GM19193 (cell line): ENCODE results near the gene TRIM45.

Experiments used
- POLR2A ChIP-seq: IDR thresholded peaks from 4 replicates; pipeline ENCODE4 v1.6.1; 2011; ENCODE audit not compliant: insufficient read depth, insufficient read length; ENCODE audit errors: extremely low read depth

The TRIM45 gene

DNA sequence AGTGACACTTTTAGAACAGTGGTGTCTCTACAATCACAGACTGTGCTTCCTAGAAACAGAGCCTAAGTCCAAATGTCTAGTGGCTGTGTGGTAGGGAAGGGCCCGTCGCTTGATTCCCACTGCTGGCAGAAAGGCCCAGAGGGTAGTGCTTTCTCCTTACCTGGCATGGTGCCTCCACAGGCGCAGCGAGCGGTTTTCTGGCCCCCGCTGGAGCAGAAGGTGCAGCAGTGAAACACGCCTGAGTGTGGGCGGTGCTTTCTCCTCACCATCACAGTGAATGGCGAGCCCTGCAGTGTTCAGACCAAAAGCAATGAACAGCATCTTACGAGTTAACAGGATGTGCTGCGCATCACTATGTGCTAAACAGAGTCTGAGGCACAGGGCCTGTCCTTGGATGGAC is 8.3 kb downstream of the TRIM45 start:
- TF ChIP-seq POLR2A: no peak

DNA sequence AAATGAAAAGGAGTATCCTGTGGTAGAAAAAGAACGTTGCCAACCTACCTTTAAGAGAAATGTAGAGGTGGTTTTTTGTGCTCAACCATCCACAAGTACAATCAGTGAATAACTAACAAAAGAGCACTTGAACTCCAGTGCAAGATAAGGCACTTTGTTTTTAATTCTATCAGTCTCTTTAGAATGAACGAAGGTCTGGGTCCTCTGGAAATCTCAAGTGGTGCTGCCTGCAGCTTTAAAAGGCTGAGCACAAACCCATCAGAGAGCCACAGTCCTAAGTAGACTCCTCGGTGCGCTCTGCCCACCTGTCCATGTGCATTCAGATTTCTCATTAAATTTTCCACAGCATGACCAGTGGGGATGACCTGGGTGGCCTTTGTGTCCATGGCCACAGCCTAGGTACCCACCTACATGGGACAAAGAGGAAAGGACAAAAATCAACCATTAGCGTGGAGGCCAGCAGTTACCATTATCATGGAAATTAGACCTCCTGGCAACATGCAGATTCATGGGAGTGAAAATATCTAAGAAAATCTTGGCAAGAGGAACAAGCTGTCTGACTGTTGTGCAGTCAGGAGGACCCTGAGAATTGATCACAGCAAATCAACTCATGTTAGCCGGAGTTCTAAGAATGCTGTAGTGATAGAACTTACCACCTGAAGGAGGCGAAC is 9.4 kb downstream of the TRIM45 start:
- no peak for TF ChIP-seq POLR2A

DNA sequence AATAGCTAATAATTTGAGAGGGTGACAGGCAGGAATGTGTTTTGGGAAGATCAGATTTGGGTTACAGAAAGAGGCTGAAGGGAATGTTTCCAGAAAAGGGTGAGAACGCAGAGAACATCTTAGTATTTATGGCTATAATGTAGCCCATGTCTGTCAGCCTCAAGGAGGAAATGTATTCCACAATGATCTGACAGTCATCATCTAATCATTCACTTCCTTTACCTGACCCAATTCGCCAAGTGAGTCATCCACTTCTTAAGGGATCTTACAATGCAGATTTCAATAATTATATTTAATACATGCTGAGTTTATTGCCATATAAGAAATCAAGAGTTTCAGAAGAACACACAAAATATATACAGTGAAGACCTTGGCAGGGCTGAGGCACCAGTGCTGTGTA is 10.8 kb downstream of the TRIM45 start:
- TF ChIP-seq POLR2A: no peak

DNA sequence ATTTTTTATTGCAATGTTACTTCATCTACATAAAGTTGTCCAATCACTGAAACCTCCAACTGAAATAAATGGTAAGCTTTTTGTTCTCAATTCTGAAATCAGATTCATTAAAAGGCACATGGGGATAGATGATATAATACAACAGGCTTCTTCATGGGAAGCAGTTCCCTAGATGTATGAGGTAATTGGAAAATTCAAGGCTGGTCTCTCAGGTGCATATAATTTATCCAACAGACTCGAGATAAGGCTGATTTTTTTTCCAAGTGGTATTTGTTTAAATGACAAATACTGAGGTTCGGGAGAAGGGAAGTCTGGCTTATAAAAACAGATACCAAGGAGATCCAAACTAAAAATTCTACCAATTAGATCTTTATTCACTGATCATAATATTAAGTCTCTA is 14.2 kb downstream of the TRIM45 start:
- TF ChIP-seq POLR2A: no peak

DNA sequence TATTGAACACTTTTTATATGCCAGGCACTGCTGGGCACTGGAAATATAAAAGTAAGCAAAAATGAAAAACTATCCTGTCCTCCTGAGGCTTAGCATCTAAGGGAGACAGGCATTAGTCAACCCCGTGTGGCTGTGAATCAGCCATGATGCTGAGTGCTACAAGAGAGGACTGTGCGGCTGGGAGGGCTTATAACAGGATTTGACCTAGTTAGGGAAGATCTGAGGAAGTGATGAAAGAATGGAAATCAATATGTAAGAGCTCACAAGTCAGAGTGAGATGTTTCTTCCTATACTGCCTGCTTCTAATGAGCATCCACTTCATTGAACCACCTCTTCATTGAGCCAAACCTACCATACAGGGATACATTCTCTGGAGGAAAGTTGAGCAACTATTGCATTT is 15.1 kb downstream of the TRIM45 start:
- no peak for TF ChIP-seq POLR2A

DNA sequence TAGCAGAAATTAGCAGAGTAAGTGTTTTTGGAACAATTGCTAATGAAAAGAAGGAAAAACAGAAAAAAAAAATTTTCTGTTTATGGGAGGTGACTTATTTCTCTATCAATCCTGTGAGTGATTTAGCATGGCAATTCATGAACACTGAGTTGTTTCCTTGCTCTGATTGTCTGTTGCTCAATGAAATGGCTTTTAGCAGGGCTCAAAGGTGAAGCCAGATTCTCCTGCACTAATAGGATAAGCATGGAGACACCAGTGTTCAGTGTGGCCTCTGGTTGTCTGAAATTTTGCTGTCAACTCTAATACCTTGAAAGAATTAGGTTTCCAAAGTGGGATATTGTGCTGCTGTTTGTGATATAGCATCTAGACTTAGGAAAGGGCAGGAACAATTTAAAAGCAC is 15.8 kb downstream of the TRIM45 start:
- TF ChIP-seq POLR2A: no peak

DNA sequence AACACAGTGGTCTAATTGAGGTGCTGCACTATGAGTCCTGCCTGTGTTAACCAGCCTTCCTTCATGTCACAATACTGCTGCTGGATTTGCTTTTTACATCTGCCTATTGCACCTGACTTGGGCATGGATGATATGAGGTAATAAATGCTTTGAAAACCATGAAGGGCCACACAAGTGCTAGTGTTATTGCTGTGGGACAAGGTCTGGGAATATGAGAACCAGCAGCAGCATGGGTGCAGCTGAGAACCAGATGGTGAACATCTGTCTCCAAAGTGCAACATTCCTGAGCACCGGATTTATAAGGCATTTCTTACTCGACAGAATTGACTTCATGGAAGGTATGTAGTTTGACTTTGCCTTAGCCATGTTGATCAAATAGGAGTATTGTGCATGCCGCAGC is 16.6 kb downstream of the TRIM45 start:
- no peak for TF ChIP-seq POLR2A

DNA sequence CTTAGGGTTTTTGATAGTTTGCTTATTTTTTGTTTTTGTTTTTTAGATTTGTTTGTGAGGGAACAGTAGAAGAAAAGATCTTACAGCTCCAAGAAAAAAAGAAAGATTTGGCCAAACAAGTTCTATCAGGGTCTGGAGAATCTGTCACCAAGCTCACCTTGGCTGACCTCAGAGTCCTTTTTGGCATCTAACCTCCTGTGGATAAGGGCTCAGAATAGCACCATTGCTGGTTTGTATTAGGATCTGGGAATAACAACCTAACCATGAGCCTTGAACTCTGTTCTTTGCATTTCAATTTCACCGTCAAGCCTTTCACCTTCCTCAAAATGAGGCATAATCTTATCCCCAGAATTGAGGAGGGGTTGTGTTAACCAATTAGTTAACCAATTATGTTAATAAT is 20.2 kb downstream of the TRIM45 start:
- TF ChIP-seq POLR2A: no peak

DNA sequence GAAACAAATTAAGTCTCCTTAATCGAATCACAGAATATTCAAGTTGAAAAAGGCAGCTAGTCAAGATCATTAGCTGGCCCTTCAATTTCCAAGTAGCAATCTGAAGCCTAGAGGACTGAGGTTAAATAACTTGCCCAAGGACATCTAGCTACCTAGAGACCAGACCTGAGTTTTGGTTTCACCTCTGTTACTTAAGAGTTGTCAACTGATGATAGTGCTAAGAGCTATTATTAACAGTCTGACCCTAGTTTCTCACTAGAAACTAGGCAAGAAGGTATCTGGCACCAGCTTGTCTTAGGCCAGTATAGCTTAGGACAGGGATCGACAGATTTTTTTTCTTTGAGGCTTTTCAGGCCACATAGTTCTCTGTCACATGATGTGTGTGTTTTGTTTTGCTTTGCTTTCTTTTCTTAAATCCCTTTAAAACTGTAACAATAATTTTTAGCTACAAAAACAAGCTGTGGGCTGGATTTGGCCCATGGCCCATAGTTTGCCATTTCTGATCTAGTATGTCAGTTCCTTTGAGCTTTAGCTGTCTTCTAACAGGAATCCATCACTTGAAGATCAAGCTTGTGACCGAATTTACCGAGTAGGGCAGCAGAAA is 23.2 kb downstream of the TRIM45 start:
- TF ChIP-seq POLR2A: no peak

DNA sequence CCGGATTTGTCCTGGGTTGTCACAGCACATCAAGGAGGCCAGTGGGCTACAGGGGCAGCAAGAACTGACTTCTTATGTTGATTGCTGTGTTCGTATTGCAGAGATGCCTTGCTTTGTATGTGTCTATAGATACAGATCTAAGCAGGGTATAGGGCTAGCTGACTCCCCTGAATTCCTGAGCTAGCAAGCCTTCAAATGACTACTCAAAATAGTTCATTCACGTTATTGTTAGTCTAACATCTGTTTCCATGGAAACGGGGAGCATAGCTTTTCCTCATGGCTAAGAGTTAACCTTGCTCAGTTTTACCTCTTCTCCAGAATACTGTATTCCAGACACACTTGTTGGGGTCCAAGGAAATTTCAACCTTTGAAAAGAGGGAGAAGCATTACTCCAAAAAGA is 24.1 kb downstream of the TRIM45 start:
- no peak for TF ChIP-seq POLR2A

DNA sequence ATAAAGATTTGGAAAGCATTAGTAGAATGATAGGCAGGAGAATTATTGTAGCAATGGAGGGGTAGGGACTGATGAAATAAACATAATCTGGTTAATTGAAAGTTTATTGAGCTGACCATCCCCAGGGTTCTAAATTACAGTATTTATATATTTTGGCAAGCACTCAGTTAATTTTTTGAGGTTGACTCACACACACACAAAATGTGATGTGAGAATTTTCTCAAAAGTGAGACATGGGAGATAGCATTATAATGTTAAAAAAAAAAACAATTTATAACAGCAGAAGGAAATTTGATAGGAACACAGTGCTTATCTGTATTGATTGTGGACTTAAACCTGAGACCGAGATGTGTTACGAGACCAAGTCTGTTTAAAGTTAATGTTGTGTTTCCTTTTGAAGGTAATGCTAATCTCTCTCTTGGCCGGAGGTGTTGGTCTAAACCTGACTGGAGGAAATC is 24.6 kb downstream of the TRIM45 start:
- TF ChIP-seq POLR2A: no peak

DNA sequence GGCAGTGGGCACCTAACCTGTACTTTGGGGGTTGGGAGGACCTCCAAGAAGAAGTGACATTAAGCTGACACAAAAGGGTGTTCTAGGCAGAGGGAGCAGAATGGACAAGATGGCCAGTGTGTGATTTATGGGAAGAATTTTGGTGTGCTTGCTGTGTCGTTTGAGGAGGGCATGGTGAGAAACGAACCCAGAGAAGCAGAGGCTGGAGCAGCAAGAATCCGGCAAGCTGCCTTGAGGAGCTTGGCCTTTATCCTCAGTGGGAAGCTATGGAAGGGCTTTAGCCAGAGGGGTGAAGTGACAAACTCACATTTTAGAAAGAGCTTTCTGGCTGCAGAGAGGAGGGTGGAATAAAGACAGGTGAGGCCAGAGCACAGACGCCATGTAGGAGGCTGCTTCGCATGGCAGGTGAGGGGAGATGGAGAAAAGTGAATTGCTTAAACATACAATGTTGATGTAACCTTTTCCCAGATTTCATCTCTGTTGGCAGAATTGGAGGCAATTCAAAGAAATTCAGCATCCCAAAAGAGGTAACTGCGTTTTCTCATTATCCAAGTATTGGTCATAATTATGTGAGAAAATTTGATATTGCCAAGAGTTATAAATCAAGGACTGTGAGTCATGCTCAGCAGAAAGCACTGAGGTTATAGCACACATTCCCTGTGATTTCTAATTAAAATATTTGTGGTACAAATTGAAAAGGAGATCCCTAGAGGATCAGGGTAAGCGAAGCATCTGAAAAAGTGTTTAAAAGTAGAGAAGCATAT is 26.5 kb downstream of the TRIM45 start:
- no peak for TF ChIP-seq POLR2A

DNA sequence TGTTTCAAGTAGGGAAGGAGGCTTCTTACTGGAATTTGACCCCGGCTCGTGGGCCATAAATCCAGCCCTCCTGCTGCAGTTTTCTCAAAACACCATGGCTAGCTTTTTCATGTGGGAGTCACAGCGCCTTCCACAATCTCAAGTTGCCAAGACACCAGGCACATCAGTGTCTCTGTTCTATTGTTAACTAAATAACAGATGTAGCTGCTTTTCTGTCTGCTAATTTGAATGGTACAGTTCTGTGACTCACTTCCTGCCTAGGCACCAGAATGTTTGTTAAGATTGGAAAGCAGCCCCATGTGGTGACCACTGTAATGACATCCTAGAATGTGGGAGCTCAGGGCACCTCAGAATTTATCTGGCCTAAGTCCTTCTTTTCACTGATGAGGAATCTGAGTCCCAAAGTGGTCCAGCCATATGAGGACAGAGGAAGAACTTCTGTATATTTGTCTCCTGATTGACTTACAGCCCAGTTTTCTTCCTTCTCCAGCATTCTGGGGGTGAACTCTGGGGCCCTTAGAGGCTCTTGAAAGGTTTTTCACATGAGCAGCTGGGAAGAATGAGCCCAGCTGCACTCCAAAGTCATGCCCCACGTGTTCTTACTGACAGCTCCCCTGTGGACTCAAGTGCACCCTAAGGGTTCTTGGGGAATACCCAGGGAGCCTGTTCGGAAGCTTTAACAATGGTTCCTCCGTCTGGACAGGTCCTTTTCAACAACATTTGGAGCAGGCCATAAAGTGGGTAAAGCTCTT is 27.5 kb downstream of the TRIM45 start:
- TF ChIP-seq POLR2A: no peak

DNA sequence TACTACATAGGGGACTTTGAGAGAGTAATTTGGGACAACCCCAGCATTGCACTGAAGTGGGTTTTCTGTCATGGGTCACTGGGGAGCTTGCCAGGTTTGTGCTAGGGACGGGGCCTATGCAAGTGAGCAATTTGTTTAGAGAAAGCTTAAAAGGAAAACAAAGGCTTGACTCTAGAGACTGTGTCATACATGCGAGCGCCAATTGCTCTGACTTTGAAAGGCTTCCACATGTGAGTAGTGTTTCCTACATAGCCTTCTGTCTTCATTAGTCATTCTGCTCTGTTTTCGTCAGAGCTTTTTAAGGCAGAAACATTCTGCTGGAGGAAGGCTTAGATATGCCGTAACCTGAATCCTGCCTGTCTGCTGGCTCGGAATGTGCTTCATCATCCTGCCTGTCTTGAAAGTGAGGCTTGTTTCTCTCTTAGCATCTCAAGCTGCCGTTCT is 28.4 kb downstream of the TRIM45 start:
- TF ChIP-seq POLR2A: no peak

DNA sequence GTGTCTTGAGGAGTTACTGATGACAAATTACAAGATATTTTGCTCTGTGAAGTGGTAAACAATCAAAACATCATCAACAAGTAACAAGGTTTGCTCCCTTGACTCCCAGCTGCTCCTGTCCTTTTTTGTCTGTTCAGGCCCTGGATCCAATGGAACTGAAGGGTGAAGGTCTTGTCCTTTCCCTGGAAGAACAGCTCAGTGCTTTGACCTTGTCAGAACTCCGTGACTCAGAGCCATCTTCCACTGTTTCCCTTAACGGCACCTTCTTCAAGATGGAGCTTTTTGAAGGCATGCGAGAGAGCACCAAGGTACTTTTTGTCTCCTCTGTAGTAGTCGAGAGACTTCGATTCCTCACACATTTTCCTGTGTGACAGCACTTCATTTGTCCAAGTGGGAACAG is 29.0 kb downstream of the TRIM45 start:
- TF ChIP-seq POLR2A: no peak

DNA sequence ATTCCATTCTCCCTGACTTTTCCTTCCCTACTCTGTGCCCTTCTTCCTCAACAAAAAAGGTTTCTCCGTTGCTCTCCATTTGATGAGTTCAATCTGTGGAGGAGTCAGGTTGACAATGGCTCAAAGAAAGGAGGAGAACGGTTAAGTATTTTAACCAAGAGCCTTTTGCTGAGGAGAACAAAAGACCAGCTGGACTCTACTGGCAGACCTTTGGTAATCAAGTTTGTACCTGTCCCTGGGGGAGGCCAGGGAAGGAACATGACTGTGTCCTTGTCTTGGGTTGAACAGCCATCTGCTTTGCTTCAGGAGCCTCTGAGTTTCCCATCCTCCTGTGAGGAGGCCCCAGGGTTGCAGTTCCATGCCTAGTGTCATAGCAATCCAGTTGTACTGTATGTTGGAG is 31.6 kb downstream of the TRIM45 start:
- TF ChIP-seq POLR2A: no peak

DNA sequence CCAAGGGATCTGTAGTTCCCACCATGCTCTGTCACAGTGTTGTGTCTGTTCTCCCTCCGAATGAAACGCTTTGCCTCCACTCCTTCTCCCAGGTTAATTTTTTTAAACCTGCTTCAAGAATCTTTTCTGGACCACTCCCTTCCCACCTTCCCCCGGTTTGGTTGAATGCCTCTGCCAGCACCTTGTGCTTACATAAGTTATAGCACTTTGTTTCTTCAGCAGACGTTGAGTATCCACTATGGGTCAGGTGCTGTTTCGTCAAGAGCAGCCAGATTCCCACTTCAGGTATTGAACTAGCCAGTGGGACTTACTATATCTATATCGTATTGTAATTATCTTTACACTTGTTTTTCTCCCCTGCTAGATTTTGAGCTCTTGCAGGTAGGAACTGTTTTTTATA is 33.9 kb downstream of the TRIM45 start:
- no peak for TF ChIP-seq POLR2A
